ENCODE results near the gene COL6A2. TPM values are rescaled to one million over a fixed set of nuclear protein-coding genes. Genes with fewer than 3 reads are reported as not detected.

COL6A2 gene
- total RNA-seq, 1 donor from 2014 or later: 120 TPM

GRCh38 chr21:46129846-46130651, 32.1 kb downstream of the COL6A2 start:
- Histone ChIP-seq H3K9ac (ENCODE audit: low read length) (no peak overlapping the region), H3K4me2 (ENCODE audit: low read length) (no peak overlapping the region), H4K20me1 (ENCODE audit: insufficient read depth, low read length) (peaks cover 71% of the 10 kb centered on the region), H3K9me3 (ENCODE audit: insufficient read depth, low read depth, low read length) (peaks cover 4% of the 10 kb centered on the region), H3K27ac (ENCODE audit: low read depth, low read length) (no peak overlapping the region), H3K27me3 (ENCODE audit: insufficient read depth, low read length) (no peaks in the 10 kb centered on the region), H3K4me3 (ENCODE audit: insufficient read depth, low read depth, low read length) (no peak overlapping the region), H2AFZ (ENCODE audit: low read depth, low read length) (no peak overlapping the region), H3K4me1 (ENCODE audit: insufficient read depth, low read length) (no peaks in the 10 kb centered on the region), H3K36me3 (ENCODE audit: insufficient read depth, low read length) (peaks cover 22% of the 10 kb centered on the region), H3K79me2 (ENCODE audit: insufficient read depth, low read length) (peaks cover 11% of the 10 kb centered on the region)
- DNase-seq (ENCODE audit: low read depth): no peak
- Mint-ChIP-seq H3K4me3 (ENCODE audit: unreplicated experiment) (no peak overlapping the region), H3K27me3 (ENCODE audit: low read depth, unreplicated experiment) (no peaks in the 10 kb centered on the region), H3K36me3 (ENCODE audit: low read depth, unreplicated experiment) (peaks cover 8% of the 10 kb centered on the region), H3K9me3 (ENCODE audit: unreplicated experiment) (no peaks in the 10 kb centered on the region), H3K4me1 (ENCODE audit: low read depth, unreplicated experiment) (no peaks in the 10 kb centered on the region), H3K27ac (ENCODE audit: unreplicated experiment) (no peak overlapping the region)
- no peak for FAIRE-seq
- TF ChIP-seq EZH2 (IDR thresholded peaks at IDR 0.05; ENCODE audit: insufficient read depth, low read length) (no peak), CTCF (IDR thresholded peaks at IDR 0.05; ENCODE audit: insufficient read depth, low read depth, low read length) (no peak)

GRCh38 chr21:46130831-46131587, 33.1 kb downstream of the COL6A2 start:
- Histone ChIP-seq H3K4me1 (ENCODE audit: insufficient read depth, low read length) (no peaks in the 10 kb centered on the region), H3K27ac (ENCODE audit: low read depth, low read length) (no peak overlapping the region), H3K27me3 (ENCODE audit: insufficient read depth, low read length) (no peaks in the 10 kb centered on the region), H3K4me2 (ENCODE audit: low read length) (no peak overlapping the region), H4K20me1 (ENCODE audit: insufficient read depth, low read length) (peaks cover 62% of the 10 kb centered on the region), H3K4me3 (ENCODE audit: insufficient read depth, low read depth, low read length) (no peak overlapping the region), H3K9me3 (ENCODE audit: insufficient read depth, low read depth, low read length) (peaks cover 4% of the 10 kb centered on the region), H2AFZ (ENCODE audit: low read depth, low read length) (no peak overlapping the region), H3K79me2 (ENCODE audit: insufficient read depth, low read length) (peaks cover 2% of the 10 kb centered on the region), H3K9ac (ENCODE audit: low read length) (no peak overlapping the region), H3K36me3 (ENCODE audit: insufficient read depth, low read length) (peaks cover 18% of the 10 kb centered on the region)
- H3K36me3 Mint-ChIP-seq (ENCODE audit: low read depth, unreplicated experiment): peaks cover 5% of the 10 kb centered on the region
- H3K27me3 Mint-ChIP-seq (ENCODE audit: low read depth, unreplicated experiment): peaks cover 2% of the 10 kb centered on the region
- no peak overlapping the region for H3K4me3 Mint-ChIP-seq (ENCODE audit: unreplicated experiment)
- no peaks in the 10 kb centered on the region for H3K4me1 Mint-ChIP-seq (ENCODE audit: low read depth, unreplicated experiment)
- DNase-seq (ENCODE audit: low read depth) (no peak), FAIRE-seq (no peak)
- TF ChIP-seq EZH2 (IDR thresholded peaks at IDR 0.05; ENCODE audit: insufficient read depth, low read length) (no peak), CTCF (IDR thresholded peaks at IDR 0.05; ENCODE audit: insufficient read depth, low read depth, low read length) (no peak)
- H3K9me3 Mint-ChIP-seq (ENCODE audit: unreplicated experiment): no peaks in the 10 kb centered on the region
- H3K27ac Mint-ChIP-seq (ENCODE audit: unreplicated experiment): no peak overlapping the region

- Histone ChIP-seq H3K79me2 (ENCODE audit: insufficient read depth, low read length) (no peaks in the 10 kb centered on the region), H3K27ac (ENCODE audit: low read depth, low read length) (no peak overlapping the region), H2AFZ (ENCODE audit: low read depth, low read length) (no peak overlapping the region), H3K9ac (ENCODE audit: low read length) (no peak overlapping the region), H3K4me2 (ENCODE audit: low read length) (no peak overlapping the region), H3K9me3 (ENCODE audit: insufficient read depth, low read depth, low read length) (peaks cover 4% of the 10 kb centered on the region), H3K4me3 (ENCODE audit: insufficient read depth, low read depth, low read length) (no peak overlapping the region), H3K4me1 (ENCODE audit: insufficient read depth, low read length) (no peaks in the 10 kb centered on the region), H3K27me3 (ENCODE audit: insufficient read depth, low read length) (no peaks in the 10 kb centered on the region), H4K20me1 (ENCODE audit: insufficient read depth, low read length) (peaks cover 58% of the 10 kb centered on the region), H3K36me3 (ENCODE audit: insufficient read depth, low read length) (peaks cover 17% of the 10 kb centered on the region)
- FAIRE-seq (no peak), DNase-seq (ENCODE audit: low read depth) (no peak)
- no peaks in the 10 kb centered on the region for H3K4me1 Mint-ChIP-seq (ENCODE audit: low read depth, unreplicated experiment)
- H3K27ac Mint-ChIP-seq (ENCODE audit: unreplicated experiment): no peak overlapping the region
- TF ChIP-seq CTCF (IDR thresholded peaks at IDR 0.05; ENCODE audit: insufficient read depth, low read depth, low read length): no peak
- no peak for TF ChIP-seq EZH2 (IDR thresholded peaks at IDR 0.05; ENCODE audit: insufficient read depth, low read length)
- H3K27me3 Mint-ChIP-seq (ENCODE audit: low read depth, unreplicated experiment): peaks cover 2% of the 10 kb centered on the region
- no peak overlapping the region for H3K4me3 Mint-ChIP-seq (ENCODE audit: unreplicated experiment)
- H3K36me3 Mint-ChIP-seq (ENCODE audit: low read depth, unreplicated experiment): peaks cover 4% of the 10 kb centered on the region
- no peaks in the 10 kb centered on the region for H3K9me3 Mint-ChIP-seq (ENCODE audit: unreplicated experiment)
Measured at GRCh38 chr21:46131588-46131837, 33.6 kb downstream of the COL6A2 start.

Data from astrocyte (in vitro differentiated cells and primary cell).